NCI-H2081 treated with DMSO at 0.1 percent for 48 hours (cell line): ENCODE data around the gene NPAS2.

ENCODE experiments used
- DNase-seq: peaks from one replicate; lab custom pipeline; 2025; lab: John Stamatoyannopoulos, UW

The NPAS2 gene

DNA sequence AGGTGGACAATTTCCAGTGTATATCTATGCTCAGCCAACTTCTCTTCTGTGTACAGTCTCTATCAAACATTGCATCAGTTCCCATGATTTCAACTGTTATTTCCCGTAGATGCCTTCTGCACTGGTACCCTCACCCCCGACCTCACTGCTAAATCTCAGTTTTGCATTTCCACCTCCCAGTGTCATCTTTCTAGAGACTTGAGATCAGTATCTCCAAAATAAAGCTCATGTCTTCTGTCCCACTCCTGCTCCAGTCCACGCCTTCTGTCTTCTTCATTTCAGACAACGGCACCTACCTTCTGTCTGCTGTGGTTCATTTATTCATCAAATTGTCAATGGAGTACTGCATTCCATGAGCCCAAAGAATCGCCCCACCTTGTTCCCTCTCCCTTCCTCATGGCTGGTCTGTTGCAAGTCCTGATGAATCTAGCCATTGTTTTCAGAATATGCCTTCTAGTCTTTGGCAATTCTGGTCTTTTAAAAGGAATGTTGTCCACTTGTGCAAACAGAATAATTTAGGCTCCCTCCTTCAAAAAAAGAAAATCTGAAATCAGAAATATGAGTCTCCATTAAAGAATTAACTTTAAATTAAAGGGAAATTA, 23.3 kb upstream of the NPAS2 start:
- DNase-seq, result no peak

DNA sequence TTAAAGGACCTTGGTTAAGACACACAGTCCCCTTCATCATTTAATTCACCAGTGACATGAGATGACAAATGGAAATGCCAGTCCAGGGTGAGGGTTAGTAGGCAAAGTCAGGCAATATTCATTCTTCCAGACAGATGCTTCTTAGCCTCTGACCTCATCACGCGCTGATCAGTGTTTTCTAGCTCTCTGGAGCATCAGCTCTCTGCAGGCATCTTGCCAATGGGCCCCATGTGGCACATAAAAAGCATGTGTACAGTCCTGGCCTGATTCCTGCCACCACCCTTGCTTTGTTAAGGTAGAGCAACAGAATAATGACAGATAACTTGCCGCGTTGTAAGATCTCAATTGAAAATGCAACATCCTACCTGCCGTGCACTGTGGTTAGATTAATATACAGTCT, 20.3 kb upstream of the NPAS2 start:
- DNase-seq, result no peak

DNA sequence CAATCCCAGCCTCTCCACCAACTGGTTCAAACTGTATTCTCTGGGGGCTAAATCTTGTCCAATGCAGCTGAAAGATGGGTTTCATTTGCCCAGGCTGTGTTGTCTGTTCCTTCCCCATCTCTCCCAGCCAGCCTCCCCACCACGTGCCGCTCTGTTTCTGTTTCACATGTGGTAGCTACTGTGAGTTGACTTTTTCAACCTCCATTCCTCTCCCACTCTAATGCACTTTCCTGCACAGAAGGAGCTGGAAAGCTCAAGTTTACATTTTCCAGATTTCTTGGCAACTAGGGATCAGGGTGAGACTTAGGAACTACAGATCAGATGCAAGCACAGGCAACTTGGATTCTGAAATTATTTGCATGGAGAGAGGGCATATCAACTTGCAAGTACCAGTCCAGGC, 19.0 kb upstream of the NPAS2 start:
- DNase-seq, result no peak

DNA sequence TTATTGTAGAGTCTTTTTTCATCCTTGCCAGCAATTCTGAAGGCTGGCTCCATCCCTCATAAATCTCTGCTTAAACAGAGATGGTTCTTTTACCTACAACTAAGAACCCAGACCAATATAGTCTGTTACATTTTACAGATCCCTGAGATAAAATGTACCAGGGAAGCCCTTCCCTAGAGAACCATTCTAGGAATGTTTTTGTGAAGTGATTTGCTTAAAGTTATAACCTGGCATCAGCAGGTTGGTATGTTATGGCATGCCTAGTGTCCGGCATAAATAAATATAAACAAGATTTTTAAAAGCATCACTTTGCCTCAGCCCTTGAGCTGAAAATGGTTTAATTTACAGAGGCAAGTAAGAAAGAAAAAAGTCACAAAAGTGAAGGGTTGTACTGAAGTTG, 18.5 kb upstream of the NPAS2 start:
- DNase-seq, result no peak

DNA sequence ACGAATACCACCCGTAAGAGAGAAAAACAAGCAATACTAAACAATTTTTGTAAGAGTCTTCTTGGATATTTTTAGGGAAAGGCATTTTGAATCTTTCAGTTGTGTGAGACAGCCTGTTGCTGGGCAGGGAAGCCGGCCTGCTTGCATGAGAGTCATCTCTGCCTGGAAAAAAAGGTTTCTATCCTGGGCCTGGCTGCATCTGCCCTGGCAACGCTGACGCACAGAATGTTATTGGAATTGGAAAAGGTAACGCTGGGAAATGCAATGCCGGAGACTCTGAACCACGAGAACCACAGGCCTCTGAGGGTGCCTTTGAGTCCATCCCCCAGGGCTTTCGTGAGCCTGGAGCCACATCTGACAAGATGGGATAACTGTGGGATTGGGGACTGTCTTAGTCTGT, 17.9 kb upstream of the NPAS2 start:
- DNase-seq, result no peak

DNA sequence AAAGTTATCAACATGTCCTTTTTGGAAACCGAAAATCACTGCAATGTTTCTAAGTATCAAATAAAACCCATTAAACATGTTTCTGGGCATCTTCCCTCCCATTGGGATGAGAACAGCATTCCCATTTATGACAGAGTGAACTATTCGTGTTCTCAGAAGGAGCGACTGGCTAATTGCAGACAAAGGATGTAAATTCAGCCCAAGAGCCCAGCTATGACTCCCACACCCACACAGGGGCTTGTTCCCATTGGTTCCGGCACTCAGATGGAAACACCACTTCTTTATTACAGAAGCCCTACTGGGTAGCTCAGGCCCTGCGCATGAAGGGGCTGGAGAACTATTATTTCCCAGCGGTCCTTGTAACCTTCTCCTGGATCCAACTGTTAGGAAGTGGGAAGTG, 16.6 kb upstream of the NPAS2 start:
- DNase-seq, result no peak

DNA sequence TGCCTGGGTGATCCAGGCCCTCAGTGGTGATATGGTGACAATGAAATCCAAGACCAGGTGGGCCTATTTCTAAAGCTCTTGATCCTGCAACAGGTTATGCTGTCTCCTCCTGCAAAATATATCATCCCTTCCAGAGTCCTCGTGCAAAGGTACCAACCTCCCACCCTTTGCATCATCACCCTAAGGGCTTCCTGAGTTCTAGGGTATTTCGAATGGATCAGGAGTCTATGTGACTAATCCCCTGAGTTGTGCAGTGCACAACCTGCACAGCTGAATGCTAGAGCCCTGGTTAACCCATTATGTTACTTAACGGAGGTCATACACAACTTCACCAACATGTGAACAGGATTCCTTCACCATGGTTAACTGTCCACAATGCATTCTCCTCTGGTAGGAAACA, 13.4 kb upstream of the NPAS2 start:
- no peak for DNase-seq

DNA sequence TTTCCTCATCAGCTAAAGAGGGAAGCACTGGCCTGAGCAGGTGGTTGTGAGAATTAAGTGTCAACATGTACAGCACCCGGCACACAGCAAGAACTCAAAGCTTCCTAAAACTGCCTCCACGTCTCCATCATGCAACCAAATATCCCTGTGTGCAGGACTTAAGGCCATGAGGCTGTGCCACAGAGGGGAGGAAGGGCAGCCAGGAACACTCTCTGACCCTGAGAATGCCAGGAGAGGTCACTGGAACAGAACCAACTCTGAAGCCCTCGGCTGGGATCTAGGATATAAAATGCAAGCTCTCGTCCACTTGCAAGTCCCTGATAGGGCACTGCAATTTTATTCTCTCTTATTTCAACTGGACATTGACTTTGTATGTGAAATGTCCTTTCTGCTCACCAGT, 12.2 kb upstream of the NPAS2 start:
- no peak for DNase-seq

DNA sequence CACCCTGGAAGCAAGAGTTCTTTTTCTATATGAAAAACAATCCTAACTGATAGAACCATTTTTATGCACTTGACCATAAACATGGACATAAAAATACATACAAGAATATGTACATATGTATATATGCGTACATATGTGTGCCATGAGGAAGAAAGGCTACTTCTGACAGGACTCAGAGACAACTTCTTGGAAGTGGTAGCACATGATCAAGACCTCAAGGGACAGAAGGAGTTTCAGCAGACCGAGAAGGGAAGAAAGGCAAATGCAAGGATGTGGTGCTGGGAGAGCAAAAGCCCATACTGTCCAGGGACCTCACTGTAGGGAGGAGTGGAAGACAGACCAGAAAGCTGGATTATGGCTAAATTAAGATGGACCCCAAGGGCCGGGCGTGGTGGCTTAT, 11.4 kb upstream of the NPAS2 start:
- no peak for DNase-seq

DNA sequence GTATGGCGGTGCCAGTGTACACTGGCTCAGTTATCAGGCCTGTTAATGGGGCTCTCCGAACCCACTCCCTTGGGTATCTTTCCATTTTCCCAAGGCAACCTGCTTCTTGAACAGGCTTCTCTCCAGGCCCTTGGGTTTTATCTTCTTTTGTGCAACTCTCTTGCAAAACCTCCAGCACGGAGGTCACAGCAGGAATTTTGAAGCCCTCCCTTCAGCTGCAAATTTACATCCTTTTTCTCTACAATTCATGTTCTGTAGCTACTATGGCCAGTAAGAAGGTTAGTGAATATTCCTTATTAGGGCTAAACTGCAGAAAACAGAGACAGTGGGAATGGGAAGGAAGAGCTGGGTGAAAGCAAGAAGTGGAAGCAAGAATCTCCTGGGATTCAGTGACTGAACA, 10.4 kb upstream of the NPAS2 start:
- no peak for DNase-seq

DNA sequence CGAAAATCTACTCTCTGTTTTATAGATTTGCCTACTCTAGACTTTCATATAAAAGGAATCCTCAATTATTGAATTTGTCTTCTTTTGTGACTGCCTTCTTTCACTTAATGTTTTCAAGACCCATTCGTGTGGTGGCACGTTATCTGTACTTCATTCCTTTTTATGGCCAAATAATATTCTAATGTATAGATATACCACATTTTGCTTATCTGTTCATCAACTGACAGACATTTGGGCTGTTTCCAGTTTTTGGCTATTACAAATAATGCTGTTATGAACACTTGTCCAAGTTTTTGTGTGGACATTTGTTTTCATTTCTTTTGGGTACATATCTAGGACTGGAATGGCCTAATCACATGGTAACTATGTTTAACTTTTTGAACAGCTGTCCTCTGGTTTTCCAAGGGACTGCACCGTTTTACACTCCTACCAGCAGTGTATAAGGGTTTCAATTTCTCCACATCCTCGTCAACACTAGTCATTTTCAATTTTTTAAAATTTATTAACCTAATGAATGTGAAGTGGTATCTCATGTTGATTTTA, 9.3 kb upstream of the NPAS2 start:
- DNase-seq, result no peak

DNA sequence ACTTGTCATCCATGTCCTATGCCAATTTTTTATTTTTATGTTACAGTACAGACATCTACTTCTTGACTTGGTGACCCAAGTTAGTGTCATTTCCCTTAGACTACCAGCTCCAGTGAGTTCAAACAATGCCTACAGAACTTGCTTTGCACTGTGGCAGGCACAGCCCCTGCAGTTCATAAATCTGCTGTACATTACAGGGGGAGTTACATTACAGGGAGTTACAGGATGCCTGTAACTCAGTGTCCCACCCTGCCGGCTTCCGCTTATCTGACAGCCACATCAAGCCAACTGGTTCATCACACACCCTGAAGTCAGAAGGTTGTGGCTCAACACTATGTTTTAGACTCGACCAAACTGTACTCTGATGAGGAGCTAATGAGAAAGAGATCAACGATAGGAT, 7.8 kb upstream of the NPAS2 start:
- DNase-seq, result no peak

DNA sequence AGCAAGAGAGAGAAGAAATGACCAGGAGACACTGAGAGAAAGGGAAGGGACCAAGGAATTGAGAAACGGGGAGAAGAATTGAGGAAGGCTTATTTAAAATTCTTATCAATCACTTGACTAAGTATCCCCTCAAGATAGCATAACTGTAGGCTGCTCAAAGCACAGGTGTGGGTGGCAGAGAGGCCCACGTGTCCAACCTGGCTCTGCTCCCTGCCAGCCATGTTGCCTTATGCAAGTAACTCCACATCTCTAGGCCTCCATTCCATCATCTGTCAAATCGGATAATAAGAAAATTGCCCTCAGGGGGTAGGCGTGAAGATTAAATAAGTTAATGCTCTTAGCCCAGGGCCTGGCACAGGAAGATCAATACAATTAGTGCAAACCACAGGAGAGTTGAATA, 7.4 kb upstream of the NPAS2 start:
- no peak for DNase-seq

DNA sequence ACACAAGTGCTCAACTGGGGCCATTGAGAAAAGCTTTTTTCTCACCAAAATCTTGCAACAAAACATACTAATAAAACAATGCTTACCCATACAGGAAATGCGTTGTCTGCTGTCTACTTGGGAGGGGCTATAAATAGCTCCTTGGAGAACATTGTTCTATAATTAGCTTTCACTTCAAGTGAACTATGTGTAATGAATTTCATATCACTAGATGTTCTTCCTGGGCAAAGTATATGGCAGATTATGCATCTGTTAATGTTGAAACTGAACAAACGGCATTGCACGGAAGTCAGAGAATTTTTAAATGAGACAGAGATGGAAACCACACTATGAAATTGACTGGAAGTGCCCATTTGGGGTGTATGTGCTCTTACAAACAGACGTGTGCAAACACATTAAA, 6.4 kb upstream of the NPAS2 start:
- no peak for DNase-seq

DNA sequence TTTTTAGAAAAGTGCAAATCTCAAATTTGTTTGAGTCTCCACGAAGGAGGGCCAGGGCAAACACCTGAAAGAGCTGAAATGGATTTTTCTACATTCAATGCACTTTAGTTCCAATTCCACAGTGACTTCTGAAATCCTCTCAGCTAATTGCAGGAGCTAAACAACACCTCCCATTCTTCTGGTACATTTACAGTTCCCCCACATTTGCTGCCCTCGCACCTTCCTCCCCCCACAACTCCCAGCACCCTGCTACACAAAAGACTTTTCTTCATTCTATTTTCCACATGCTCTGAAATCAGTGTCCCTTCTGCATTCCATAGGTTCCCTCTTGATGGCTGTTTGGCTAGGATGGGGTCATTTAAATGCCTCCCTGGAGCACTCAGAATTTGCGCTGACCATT, 5.9 kb upstream of the NPAS2 start:
- no peak for DNase-seq

DNA sequence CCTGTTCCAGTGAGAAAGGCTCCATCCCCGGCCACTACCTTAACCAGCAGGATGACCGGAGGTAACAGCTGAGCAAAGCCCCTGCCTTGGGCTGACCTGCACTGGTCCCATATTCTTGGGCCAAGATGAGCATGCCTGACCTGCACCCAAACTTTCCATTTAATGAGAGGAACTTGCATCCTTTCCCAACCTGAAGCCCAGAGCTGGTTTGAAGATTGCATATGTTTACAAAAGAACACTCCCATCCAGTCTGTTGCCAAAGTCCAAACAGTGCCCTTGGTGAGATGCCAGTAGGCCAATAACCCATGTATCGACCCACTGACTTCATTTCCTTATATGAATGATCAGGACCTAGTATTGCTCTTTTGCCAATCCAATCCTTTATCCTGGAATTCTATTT, 5.5 kb upstream of the NPAS2 start:
- DNase-seq, result no peak

DNA sequence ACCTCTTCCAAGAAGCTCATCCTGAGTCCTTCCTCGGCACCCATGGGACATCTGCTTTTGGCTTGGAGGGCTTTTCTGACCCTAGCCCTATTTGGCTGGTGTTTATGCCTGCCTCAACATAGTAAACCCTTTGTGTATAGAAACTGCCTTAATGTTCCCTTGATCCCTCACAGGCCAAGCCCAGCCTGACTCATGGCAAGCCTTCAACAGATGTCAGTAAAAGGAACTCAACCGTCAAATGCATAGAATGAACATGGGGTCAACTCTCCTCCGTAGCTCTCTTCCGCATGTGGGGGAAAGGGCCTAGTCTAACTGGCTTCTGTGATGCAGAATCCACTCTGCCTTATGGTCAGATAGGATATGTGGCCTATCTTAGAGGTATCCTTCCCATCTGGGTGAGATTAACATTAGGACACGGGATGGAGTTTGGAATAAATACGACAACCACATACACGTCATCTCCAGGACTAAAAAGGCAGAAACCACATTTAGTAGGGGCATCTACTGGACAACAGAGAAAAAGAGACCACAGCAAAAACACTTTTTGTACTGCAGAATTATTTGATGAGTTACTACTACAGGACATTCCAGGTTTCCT, 2.5 kb upstream of the NPAS2 start:
- no peak for DNase-seq

DNA sequence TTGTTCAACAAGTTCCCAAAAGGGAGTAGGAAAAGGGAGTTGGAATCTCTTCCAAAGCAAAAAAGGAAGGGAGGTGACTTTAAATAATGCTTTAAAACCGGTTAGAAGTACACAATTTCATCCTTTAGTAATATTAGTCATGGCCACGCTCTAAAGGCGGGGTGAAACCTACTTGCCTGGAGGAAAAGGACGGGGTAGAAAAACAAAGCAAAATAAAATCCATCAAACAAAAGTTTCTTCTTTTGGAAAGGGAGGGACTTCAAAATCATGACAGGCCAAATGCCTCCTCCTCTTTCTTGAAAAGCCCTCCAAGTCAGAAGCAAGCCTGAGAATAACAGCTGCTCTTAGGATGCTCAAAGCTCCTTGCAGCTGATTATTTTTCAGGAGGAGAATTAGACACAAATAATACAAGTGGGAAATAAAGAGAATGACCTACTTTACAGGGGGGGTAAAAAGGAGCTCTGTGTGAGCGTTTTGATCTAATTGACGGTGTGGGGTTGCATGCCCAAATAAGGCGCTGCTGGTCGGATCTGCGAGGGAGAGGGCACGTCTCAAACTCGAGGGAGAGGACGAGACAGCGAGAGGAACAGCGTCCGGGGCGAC, 1.8 kb upstream of the NPAS2 start:
- DNase-seq, result no peak

DNA sequence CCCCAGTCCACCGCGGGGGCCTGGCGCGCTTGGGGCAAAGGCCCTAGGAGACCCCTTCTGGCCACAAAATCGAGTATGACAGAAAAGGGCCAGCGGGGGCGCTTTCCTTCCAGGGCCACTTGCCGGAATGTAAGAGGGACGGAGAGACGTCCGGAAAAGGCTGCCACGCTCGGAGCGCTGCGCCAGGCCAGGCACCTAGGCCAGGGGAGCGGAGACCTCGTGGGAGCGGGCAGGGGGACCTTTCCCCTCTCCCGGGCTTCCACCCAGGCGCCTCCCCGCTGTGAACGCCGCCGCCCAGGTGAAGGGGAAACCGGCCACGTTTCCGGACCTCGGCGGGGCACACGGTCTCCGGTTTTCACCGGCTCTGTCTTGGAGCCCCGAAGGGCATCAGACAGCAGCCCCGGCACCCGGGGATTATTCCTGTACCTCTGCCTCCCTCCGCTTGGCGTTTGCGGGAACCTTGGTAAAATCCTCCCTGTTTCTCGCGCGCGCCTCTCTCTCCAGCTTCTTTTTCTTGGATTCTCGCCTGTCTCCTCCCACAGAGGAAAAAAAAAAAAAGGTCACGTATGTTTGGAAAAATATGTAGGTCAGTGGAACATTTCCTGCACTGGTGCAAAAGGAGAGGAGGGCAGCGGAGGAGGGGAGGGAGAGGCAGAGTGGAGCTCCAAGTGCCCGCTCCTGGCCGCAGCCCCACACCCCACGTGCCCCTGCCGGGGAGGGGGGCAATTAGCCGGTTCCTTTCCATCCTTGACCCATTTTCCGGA, 1.2 kb upstream of the NPAS2 start:
- DNase-seq, result no peak

DNA sequence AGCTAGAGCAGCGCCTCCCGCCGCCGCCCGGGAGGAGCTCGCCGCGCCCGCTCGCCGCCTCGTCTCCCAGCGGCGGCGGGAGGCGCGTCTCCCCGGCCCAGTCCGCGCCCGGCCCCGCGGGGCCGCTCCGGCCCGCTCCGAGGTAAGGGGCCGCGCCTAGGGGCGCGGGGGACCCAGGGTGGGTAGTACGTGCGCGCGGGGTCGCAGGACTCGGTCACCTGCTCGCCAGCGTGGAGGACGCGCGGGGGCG, 259 bp downstream of the NPAS2 start:
- no peak for DNase-seq

DNA sequence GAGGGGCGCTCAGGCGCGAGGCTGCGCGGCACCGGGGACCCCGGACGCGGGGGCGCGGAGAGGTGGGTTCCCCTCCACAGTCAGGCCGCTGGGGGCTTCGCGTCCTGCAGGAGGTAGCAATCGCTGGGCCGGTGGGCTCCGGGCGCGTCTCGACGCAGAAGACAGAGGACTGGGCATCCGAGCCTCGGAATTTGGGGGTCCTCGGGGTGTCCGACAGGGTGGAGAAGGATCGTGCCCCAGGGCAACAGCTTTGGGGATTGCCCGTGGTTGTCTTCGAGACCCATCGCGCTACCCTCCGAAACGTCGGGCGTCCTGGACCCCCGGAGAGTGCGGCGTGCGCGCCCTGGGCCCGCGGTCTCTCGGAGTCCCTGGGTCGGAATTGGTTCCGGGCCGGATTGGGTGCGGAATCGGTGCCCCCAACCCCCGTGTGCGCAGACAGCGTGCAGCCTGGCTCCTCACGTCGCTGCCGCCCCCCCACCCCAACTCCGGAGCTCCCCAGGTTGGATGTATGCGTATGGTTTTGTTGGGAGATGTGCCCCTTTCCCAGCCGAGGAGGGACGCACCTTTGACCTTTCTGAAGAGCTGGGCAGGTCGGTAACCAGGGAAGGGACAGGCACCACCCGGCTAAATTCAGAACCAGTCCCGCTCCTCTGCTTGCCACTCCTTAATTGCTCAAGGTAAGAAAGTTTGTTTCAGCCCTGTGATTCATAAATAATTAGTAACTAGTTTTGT, 750 bp downstream of the NPAS2 start:
- no peak for DNase-seq

DNA sequence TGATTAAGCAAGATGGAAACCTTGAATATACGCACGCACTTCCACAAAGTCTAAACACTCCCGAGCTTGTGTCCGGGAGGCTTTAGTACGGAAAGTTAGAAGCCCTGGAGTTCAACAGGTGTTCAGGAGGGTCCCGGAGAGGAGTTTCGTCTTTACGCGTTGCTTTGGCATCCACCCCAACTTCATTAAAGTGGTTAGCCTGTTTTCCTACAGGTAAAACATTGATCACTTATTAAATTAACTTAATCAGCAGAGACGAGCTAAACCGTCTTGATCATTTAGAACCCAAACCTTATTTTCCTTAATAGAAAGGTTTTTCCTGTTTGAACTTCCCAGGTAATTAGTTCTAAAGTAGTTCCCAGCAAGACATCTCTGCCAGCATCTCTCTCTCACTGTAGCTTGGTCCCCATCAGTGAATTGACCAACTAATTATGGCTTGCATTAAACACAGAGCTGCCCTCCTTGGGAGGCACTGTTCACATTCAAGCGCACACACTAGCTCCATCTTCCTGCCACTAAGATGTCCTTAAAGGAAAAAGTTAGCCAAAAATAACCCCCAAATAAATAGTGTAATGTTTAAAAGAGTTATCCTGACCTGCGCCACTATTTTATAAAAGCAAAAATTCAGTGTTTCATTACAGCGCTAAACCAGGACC, 1.4 kb downstream of the NPAS2 start:
- no peak for DNase-seq
